Right atrium auricular region (tissue), 2 donors: ENCODE data around the gene ST6GALNAC3. TPM values are rescaled to one million over a fixed set of nuclear protein-coding genes. Genes with fewer than 3 reads are reported as not detected.

Experiments used
- DNase-seq: peaks from one replicate; pipeline ENCODE4 v3.0.0-alpha.2; 2019; ENCODE audit warnings: low spot score
- H3K27ac ChIP-seq, 2 donors: fragments of 200-600 bp; sonication (generic); 1 replicate in 1 of 2; 2 replicates in 1 of 2; pipeline ENCODE4 v1.5.1; 2016 to 2019
- H3K27me3 ChIP-seq, 2 donors: fragments of 200-600 bp; sonication (generic); one replicate each; pipeline versions ENCODE4 v1.5.1 to v1.6.0; 2017 to 2019
- H3K36me3 ChIP-seq: fragments of 200-600 bp; sonication (generic); one replicate; pipeline ENCODE4 v1.5.1; 2016
- H3K4me1 ChIP-seq, 2 donors: fragments of 200-600 bp; sonication (generic); one replicate each; pipeline versions ENCODE4 v1.5.1 to v1.6.0; 2017 to 2019
- H3K4me3 ChIP-seq, 2 donors: fragments of 200-600 bp; sonication (generic); 1 replicate in 1 of 2; 2 replicates in 1 of 2; pipeline ENCODE4 v1.5.1; 2017 to 2019; ENCODE audit warnings: mild to moderate bottlenecking in 1 of 2, moderate library complexity in 1 of 2
- H3K9me3 ChIP-seq, 2 donors: fragments of 200-600 bp; sonication (generic); one replicate each; pipeline ENCODE4 v1.5.1; 2019
- total RNA-seq, 2 donors: library from RNA; depleted of rRNA; stranded (reverse); fragments of >200 nt; gene quantifications; one replicate each; pipeline ENCODE4 v1.1.0, GENCODE V29; 2016
- TF ChIP-seq, protein P1 (sequence below), 2 donors: fragments of 200-600 bp; sonication (generic); IDR thresholded peaks; one replicate each; pipeline ENCODE4 v1.5.1; 2019; ENCODE audit warnings: antibody characterized with exemption in 2 of 2

ST6GALNAC3 gene
- total RNA-seq, 2 donors from 2014 or later: 6.8 to 9.3 TPM

DNA sequence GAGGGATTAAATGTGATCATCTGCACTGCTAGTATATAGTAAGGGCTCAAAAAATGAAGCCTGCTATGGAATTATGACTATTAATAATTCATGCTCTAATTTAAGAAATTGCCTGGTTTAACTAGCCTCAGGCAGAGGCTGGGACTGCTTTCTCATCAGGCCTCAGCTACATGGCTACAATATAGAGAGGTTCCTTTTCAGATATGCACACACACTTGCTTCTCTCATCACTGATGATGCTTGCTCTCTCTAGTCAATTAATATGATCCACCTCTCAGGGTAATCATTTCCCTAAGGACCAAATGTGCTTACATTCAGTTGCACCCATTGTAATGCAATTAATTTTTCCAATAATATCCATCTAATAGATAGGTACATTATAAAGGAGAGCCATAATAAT lies 467.8 kb downstream of the ST6GALNAC3 start:
- Histone ChIP-seq H3K9me3 (no peaks in the 10 kb centered on the region), H3K27ac (no peak overlapping the region), H3K4me1 (no peaks in the 10 kb centered on the region), H3K27me3 (no peaks in the 10 kb centered on the region), H3K36me3 (no peaks in the 10 kb centered on the region), H3K4me3 (no peak overlapping the region)
- TF ChIP-seq, protein P1, sequence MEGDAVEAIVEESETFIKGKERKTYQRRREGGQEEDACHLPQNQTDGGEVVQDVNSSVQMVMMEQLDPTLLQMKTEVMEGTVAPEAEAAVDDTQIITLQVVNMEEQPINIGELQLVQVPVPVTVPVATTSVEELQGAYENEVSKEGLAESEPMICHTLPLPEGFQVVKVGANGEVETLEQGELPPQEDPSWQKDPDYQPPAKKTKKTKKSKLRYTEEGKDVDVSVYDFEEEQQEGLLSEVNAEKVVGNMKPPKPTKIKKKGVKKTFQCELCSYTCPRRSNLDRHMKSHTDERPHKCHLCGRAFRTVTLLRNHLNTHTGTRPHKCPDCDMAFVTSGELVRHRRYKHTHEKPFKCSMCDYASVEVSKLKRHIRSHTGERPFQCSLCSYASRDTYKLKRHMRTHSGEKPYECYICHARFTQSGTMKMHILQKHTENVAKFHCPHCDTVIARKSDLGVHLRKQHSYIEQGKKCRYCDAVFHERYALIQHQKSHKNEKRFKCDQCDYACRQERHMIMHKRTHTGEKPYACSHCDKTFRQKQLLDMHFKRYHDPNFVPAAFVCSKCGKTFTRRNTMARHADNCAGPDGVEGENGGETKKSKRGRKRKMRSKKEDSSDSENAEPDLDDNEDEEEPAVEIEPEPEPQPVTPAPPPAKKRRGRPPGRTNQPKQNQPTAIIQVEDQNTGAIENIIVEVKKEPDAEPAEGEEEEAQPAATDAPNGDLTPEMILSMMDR (IDR thresholded peaks at IDR 0.05): no peak
- DNase-seq: no peak

DNA sequence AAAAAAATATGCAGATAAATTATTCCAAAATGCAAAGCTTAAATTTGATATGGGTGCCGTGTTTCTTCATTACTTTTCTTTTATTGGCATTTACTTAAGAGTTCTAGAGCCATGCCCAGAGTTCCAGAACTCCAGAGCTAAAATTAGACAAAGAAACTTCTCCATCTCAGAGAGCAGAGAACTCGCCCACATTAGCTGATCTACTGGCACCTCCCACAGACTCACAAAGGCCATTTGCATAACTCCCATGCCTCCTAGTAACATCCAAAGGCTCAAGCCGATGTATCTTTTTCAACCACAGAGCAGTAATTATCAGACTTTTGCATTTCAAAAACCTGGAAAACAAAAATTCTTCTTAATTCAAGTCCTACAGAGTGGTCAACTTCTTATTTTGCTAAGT lies 468.9 kb downstream of the ST6GALNAC3 start:
- no peaks in the 10 kb centered on the region for H3K36me3 ChIP-seq
- H3K4me1 ChIP-seq: no peaks in the 10 kb centered on the region
- TF ChIP-seq, protein P1 (IDR thresholded peaks at IDR 0.05): no peak
- H3K27ac ChIP-seq: no peak overlapping the region
- DNase-seq: no peak
- H3K9me3 ChIP-seq: no peaks in the 10 kb centered on the region
- no peaks in the 10 kb centered on the region for H3K27me3 ChIP-seq
- H3K4me3 ChIP-seq: no peak overlapping the region

DNA sequence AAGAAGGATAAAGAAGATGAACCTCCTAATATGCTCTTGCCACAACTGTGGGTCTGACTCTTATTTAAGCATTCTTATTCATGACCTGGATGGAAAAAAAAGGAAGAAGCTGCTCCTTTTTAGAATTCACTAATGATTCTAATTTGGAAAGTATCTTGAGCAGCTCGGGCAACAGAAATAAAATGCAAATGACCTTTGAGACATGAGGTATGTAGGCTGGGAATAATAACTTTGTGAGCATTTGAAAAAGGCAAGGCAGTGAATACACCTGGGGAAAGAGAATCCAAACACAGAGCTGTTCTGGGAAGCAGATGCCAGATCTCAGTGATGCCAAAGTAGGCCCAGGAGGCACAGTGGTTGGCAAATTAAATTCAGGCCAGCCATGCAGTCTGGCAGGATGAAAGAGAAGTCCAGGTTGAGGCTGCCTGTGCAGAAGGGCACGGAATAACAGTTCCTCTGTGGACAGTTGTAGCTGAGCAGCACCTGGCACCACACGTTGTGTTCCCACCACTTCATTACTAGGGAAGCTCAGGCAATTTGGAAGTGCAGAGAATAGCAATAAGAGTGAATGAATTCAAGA lies 471.9 kb downstream of the ST6GALNAC3 start:
- Histone ChIP-seq H3K36me3 (no peaks in the 10 kb centered on the region), H3K4me1 (no peaks in the 10 kb centered on the region), H3K9me3 (no peaks in the 10 kb centered on the region), H3K27me3 (no peaks in the 10 kb centered on the region), H3K4me3 (no peak overlapping the region), H3K27ac (no peak overlapping the region)
- no peak for DNase-seq
- TF ChIP-seq, protein P1 (IDR thresholded peaks at IDR 0.05): no peak

DNA sequence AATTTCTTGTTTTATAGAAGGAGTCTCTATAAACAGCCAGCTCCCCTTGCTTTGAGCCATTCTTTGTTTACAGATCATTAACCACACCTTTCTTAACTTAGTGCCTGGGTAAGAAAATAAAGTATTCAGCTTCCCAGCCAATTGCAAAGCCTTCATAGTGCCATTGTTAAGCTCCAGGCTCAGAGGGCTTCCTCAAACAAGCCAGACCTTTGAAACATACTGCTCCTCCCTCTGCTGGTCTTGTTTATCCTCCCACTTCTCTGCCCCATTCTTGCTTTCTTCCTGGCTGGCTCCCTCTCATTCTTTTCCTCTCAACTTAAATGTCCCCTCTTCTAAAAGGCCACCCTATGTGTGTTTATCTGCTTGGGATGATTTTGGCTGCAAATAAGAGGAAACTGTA lies 473.4 kb downstream of the ST6GALNAC3 start:
- Histone ChIP-seq H3K9me3 (no peaks in the 10 kb centered on the region), H3K4me3 (no peak overlapping the region), H3K36me3 (no peaks in the 10 kb centered on the region), H3K4me1 (no peaks in the 10 kb centered on the region), H3K27me3 (no peaks in the 10 kb centered on the region), H3K27ac (no peak overlapping the region)
- TF ChIP-seq, protein P1 (IDR thresholded peaks at IDR 0.05): no peak
- DNase-seq: no peak

DNA sequence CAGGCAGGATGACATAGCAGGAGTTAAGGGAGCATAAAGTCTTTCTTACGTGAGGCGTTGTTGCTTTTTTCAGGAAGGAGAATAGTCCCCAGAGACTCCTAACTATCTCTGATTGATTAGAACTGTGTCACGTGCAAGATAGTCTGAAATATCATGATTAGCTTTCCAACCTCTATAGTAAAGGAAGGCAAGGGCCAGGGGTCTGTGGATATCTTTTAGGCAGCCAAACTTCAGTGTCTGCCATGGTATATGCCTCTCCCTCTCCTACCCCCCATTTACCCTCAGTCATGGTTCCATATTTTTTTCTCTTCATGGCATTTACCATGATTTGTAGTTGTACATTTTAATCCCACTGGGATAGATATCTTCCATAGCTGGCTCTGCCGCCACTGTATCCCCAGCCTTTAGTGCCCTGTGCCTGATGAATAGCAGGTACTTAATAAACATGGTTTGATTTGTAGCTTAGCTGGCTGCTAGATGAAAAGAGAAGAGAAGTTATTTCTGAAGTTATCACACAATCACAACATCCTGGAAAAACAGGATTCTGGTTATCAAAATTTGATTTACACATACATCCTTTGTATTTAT lies 474.1 kb downstream of the ST6GALNAC3 start:
- TF ChIP-seq, protein P1 (IDR thresholded peaks at IDR 0.05): no peak
- H3K36me3 ChIP-seq: no peaks in the 10 kb centered on the region
- no peak overlapping the region for H3K27ac ChIP-seq

DNA sequence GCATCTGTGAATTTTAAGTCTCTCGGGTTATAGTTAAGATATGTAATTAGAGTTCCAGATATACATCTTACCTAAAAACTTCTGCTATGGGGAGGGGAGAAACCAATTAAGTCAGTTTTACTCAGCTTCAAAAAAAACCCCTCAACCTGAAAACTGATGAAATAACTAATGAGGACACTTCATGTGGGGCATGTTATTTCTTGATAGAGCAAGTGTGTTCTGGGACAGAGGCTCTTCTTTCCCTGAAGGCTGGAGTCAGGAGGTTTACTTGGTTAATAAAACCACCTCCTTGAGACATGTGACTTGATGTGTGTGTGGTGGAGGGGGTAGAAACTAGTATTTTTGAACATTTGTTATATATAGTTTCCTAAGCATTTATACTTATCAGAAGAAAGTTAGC lies 479.7 kb downstream of the ST6GALNAC3 start:
- Histone ChIP-seq H3K27me3 (no peaks in the 10 kb centered on the region), H3K4me1 (no peaks in the 10 kb centered on the region), H3K27ac (no peak overlapping the region), H3K36me3 (no peaks in the 10 kb centered on the region), H3K4me3 (no peak overlapping the region), H3K9me3 (no peaks in the 10 kb centered on the region)
- DNase-seq: no peak
- TF ChIP-seq, protein P1 (IDR thresholded peaks at IDR 0.05): no peak

More for the DNA sequence above, 474.1 kb downstream of the ST6GALNAC3 start:
- H3K4me1 ChIP-seq: no peaks in the 10 kb centered on the region
- no peak overlapping the region for H3K4me3 ChIP-seq
- no peaks in the 10 kb centered on the region for H3K9me3 ChIP-seq
- H3K27me3 ChIP-seq: no peaks in the 10 kb centered on the region
- DNase-seq: no peak
